Stimulated activated CD8-positive, alpha-beta memory T cell treated with anti-CD3 and anti-CD28 coated beads, Interleukin-15, amount 100 ng/mL, for 4 hours (primary cell): ENCODE data around the gene CIB2.

Experiments used
- DNase-seq, 2 donors: peaks; one replicate each; pipeline ENCODE4 v3.0.0-alpha.2; 2020; ENCODE audit warnings: low read depth in 2 of 2

CIB2 gene

DNA sequence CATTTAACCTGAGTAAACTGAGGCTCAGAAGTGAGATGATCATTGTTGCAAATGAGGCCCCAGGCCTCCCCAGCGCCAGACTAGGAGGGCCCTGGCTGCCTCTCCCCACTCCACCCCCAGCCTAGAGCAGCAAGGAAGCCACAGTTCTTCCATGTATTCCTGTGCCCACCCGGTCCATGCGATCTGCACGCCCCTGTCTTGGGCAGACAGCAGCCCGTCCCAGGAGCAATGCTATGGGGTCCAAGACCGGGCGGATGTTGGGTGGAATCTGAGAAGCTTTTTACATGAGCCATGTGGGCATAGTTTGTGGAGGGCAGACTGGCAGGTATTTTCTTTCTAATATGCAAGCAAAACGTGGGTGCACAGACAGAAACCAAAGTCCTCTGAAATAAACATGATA lies 23.8 kb downstream of the CIB2 start:
- DNase-seq: no peak

DNA sequence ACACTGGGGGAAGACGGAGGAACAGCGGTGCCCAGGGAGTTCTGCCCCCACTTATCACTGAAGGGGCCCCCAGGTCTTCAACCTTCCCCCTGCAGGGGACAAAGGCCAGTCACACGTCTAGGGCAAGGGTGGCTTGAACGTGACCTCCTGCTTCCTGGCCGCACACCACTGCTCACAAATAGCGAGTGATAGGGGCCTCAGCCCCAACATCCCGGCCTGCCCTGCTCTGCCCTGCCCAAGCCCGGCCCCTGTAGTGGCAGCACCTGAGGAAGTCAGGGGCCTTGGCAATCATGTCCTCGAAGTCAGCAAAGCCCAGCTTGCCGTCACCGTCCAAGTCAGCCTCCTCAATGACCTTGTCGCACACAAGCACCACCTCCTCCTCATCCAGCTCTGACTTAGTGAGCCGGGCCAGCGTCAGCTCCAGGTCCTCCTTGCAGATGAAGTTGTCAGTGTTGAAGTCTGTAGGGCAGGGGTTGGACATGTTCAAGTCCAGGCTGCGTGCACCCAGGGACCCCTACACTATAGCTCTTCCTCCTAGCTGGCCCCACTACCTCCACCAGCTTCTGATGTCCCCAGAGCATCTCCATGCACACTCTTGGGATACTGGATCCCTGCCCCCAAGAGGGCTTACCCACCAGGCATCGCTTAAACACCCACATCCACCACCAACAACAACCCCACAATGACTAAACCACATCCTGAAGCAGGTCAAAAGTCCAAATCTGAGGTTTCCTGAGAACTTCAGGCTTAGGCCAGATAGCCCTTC lies 25.6 kb downstream of the CIB2 start:
- DNase-seq: no peak

DNA sequence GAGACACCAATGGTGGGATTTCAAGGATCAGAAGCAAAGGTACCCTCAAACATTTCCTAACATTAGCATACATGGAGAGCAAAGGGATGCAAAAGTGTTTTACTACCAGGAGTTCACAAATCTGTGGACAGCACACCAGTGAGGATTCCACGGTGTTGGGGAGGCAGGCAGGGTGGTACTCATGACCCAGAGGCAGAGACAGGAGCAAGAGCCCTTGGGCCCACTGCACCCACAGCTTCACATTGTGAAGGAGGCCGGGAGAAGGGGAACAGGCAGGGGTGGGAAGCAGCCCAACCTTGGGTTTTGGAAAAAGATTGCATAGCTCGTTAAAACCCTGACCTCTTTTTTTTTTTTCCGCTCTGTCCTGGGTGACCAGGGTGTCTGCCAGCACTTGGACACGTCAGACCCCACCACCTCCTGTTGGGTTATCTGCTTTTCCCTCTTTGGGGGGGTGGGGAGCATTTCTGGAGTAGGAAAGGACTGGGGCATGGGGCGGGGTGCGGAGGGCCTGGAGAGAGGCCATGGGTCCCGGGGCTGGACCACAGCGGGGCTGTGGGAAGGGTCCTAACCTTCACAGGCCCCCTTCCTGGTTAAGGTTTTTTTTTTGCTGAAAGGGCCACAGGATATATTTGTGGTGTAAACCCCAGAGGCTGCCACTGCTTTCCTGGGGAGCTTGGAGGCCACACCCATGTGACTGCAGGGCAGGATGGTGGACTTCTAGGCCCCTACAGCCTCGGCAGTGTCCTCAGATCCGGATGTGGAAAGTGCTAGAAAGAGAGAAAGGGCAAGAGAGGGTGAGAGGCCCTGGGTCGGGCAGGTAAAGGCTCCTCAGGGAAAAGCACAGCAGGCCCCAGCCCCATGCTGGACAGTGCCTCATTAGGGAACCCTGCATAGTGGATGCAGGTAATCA lies 26.4 kb downstream of the CIB2 start:
- no peak for DNase-seq

DNA sequence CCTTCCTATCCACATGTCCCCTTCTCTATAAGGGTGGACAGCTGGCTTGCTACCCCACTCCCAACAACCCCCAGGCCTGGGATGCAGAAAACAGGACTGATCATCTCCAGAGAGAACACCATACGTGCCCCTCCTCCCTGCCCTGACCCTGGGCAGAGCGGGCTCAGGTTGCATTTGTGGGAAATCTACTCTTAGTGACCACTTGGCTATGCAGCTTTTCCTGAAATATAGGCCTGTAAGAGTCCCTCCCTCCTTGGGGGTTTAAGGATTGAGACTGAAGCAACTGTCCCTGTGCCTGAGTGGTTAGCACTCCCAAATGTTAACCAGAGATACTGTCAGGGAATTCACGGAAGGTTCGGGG lies 27.1 kb downstream of the CIB2 start:
- no peak for DNase-seq

DNA sequence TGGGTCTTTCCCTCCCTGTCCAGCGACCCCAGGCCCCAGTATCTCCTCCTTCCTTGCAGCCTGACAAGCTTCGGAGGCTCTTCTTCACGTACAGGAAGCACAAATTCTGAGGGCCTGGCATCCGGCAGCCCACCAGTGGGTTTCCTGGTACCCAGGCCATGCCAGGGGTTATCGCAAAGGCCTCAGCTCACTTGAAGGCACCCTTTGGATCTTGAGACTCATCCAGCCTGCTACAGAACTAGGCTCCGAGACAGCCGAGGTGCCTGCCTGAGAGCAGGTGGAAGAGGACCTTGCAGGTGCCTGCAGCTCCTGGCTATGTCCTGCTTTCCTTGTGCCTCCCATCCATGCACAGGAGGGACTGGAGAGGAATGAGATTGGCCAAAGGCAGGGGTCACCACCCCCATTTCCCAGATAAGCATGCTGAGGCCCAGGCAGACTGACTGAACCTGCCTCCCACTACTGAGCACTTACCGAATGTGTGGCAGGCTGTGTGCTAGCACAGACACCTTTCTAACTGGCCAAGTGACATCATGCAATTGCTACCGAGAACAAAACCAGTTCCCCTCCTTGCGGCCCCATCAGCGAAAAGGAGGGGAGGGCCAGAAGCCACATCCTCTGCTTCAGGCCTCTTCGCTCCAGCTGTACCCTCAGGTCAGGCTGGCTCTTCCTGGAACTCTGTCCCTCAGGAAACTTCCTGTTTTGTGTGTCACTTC lies 27.7 kb downstream of the CIB2 start:
- peak; percentile 21 to 23 for DNase-seq

DNA sequence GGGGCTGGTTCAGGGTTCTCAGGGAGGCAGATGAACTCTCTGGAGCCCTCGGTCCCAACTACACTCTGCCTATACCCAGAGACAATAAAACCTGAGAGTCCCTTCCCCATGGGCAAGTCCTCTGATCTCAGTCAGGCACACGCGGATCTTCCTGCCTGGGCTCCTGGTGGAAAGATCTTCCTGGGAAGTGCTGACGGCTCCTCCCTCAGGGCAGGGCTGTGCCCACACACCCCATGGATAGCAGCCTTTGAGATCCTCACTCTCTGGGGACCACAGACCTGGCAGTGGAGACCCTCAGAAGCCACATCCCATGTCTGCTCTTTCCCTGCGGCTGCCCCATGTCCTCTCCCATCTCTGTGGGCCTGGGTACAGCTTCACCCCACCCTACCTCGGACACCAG lies 28.5 kb downstream of the CIB2 start:
- DNase-seq: no peak

DNA sequence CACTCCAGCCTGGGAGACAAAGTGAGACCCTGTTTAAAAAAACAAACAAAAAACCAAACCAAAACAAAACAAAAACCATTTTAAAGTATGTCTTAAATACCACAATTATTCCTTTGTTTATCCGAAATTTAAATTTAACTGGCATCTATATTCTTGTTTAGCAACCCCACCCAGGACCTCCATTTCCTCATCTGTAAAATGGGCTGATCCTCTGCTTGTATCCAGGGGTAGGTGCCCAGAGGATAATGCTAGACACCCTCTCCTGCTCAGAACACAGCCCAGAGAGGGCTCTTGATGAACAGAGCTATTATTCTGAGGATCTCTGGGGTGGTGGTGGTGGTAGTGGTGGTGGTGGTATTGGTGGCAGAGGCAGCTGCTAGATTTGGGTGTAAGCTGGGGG lies 29.0 kb downstream of the CIB2 start:
- no peak for DNase-seq

DNA sequence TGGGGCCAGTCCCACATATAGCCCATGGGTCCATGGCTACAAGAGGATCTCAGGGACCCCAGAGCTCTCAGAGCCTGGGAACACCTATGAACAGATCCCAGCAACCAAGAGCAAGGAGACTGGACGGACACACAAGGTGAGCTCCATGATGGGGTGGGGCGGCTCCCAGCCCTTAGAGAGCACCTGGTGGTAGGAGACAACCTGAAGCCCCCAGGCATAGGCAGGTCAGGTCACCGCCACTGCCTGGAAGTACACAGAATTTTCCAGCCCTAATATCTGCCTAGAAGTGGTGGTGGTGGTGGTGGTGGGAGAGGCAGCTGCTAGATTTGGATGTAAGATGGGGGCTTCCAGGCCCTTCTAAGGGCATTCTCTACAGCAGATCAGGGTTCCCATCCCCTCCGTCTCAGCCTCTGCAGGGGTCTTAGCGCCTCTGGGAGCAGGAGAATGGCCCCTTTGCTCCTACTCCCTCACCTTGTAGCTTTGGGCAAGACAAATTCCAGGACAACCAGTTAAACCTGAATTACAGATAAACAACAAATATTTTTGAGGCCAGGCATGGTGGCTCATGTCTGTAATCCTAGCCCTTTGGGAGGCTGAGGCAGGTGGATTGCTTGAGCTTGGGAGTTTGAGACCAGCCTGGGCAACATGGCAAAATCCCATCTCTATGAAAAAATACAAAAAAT lies 29.7 kb downstream of the CIB2 start:
- DNase-seq: no peak

DNA sequence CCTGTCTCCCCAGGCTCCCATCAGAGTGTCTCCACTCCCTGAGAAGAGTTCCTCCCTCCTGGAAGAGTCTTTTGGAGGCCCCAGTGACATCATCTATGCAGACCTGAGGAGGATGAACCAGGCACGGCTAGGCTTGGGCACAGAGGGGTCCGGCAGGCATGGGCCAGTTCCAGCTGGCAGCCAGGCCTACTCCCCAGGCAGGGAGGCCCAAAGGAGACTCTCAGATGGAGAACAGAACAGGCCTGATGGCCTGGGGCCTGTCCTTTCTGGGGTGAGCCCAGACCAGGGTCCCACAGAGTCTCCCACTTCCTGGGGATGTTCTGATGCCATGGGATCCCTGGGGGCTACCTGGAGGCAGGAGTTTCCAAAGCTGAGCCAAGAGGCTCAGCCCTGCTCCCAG lies 30.4 kb downstream of the CIB2 start:
- DNase-seq: no peak

DNA sequence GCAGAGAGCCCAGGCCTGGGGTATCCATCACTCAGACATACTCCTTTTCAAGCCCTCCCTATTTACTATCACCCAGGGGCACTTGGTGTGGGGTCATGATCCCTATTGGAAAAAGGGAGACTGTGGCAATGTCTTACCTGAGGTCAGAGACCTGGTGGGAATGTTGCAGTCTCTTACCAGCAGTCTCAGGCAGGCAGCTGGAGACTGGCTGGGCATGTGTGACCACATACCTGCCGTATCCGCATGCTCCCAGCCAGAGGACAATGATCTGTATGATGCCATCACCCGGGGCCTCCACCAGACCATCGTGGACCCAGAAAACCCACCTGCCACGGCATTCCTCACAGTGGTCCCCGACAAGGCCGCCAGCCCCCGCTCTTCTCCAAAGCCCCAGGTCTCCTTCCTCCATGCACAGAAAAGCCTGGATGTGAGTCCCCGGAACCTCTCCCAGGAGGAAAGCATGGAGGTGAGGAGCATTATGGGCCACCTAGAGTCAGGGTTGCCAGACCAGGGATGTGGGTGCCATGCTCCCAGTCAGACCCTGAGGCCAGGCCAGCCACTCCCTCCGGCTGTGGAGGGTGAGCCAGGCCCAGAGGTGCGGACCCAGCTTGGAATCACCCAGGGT lies 33.0 kb downstream of the CIB2 start:
- DNase-seq: no peak

DNA sequence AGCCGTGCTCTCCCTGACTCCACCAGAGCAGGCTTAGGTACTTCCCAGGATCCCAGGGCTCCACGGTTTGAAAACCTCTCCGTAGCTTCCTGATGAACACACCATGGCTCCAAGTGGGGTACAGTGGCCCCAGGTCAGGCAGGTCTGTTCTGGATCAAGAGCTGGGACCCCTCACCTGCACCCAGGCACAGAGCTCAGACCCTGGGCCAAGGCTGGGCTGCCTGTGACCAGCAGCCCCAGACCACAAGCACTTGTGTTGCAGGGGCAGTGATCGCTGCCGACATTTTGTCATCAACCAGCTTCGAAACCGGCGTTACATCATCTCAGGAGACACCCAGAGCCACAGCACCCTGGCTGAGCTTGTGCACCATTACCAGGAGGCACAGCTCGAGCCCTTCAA lies 33.6 kb downstream of the CIB2 start:
- no peak for DNase-seq

DNA sequence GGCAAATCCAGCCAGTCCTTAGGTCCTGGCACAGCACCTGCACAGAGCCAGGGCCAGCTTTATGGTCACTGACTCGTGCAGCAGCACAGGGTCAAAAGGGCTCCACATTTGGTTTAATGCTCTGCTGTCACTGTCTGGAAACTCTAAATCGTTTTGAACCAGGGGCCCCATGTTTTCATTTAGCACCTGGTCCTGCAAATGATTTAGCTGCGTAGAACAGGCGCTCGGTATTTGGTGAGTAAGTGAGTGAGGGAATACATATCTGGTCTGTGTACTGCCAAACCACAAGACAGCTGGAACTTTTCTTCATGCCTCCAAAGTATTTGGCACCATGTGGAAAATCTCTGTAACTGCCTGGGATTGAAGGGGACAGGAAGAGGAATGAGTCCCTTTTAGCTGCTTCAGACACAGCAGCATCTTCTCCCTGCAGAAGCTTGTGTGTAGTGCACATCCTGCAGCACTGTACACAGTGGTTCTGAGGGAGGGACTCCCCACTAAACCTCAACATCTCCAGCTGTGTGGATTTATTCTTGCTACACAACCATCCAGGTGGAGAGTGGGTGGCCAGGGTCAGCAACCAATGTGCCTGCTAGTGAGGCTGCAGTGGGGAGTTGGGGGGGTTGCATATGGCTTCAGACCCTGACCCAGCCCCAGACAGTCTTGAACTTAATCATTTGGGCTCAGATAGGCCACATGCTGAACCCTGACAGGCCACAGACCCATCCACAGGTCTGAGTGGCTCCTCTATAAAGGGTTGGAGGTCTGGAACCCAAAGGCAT lies 37.8 kb downstream of the CIB2 start:
- no peak for DNase-seq

DNA sequence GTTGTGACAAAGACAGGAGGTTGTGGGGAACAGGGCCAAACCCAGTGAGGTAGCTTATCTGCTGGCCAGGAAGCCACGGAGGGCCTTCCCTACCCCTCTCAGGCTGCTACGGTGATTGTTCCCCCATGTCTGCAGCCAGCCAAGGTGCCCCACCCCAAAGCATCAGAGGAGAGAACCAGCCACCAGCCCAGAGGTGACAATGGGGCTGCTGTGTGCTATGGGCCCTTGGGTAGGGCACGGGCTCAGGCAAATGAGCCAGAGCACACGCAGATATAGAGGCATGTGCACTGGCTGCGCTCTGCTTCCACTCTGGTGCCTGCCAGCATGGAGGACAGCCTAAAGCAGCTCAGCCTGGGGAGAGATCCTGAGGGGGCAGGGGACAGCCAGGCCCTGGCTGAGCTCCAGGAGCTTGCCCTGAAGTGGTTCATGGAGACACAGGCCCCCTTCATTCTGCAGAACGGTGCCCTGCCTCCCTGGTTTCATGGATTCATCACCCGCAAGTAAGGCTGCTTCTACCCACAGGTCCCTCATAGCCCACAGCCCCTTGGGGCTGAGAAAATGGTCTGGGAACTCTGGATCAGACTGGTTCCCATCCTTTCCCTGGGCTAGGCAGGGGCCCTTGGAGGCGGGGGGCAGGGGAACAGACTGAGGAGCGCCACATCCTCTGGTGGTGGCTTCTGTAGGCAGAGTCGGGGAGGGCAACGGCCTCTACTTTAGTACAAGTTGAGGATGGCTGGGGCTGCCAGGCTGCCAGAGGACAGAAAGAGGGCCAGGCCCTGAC lies 38.8 kb downstream of the CIB2 start, which contains the start of gene SH2D7:
SH2D7 (plus strand) TSS at position 301 of the 781 bp plus-strand sequence; CDS start at position 325, 24 bp downstream.
- DNase-seq: no peak

DNA sequence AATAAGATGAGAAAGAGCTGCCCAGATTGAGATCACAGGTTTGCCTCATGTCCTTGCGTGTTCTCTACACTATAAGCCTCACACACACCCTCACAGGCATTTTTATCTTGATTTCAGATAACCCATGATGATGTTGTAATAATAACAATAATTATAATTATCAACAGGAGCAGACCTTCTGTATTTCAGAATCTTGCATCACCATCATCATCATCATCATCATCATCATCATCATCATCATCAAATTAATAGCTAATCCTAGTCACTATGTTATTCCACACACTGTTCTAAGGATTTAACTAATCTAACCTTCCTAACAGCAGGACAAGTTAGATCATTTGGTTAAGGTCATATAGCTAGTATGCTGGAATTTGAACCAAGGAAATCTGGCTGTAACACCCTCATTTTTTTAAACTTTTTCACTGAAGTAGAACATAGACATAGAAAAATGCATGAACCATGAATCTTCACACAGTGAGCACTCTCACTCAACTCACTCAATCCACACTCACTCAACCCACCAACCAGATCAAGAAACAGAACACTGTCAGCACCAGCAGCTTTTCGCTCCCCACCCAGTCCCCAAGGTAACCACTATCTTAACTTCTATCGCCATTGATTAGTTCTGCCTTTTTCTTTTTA lies 40.7 kb downstream of the CIB2 start:
- DNase-seq: no peak

DNA sequence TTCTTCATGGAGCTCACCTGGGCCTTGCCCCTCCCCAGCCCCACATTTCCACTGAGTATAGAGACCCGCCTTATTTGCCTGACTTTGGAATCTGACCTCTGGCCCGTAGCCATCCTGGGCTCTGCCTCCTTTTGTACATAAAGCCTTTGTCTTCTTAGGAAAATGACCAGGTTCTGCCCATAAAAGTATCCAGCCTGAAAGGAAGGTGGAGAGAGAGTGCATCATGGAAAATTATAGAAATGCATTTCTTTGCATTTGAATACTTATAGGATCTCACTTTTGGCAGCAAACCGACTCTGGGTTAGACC lies 42.5 kb downstream of the CIB2 start:
- no peak for DNase-seq

DNA sequence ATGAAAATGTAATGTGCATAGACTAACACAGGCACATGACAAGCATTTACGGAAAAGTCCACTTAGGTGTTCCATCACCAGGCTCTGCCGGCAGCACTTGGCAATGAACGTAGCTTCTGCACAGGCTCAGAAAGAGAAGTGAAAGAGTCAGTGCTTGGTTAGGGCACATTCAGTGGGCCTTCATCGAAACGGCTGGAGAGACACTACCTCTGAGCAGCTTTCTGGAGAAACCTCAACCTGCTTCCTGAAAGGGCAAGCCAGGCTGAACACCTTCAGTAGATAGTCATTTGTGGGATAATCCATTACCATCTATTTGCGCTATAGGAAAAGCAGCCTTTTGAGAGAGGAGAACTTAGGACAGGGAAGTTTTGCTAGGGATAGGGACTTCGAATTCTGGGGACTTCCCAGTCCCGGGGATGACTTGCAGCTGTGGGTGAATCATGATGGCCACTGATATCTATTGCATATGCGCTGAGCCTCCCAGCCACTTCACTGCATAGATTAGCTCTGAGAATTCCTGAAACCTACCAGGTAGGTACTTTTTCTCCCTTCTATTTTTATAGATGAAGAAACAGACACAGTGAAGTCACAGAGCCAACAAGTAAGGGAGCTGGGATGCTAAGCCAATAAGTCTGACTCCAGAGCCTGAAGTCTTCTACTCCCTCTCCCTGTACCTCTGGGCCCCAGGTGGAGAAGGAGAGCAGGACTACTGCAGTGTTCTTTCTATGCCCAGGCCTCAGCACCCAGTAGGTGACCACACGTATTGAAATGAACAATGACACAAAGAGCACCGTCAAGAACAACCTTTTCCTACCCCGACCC lies 43.1 kb downstream of the CIB2 start:
- no peak for DNase-seq

DNA sequence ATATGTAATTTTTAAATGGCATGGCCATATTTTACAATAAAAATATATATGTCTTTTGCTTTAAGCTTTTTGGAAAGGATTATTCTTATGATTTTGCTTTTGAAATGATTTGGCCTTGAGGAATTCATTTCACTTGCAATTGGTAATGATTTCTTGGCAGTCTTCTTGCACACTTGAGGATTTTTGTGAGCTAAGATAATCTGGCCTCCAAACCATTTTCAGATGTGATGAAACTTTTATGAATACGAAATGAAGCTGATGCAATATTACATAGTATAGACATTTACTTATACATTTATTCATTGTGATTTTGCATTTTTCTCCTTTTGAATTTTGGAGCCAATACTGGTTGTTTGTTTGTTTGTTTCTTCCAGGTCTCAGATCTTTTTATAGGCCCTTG lies 45.3 kb downstream of the CIB2 start:
- DNase-seq: no peak

DNA sequence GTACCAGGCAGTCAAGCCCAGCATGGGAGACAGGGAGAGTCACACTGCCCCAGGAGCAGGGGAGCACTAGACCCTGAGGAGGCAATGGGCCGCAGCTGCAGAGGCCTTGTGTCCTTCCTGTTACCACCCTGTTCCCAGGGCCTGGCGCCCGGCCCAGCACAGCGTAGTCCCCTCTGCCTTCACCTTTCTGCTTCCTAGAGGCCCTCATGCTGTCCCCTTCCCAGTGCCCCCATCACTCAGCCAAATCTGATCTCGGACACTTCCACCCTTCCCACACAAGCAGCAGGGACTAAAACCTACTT lies 46.8 kb downstream of the CIB2 start:
- no peak for DNase-seq
